ENCODE data around the gene FNIP2.

DNA sequence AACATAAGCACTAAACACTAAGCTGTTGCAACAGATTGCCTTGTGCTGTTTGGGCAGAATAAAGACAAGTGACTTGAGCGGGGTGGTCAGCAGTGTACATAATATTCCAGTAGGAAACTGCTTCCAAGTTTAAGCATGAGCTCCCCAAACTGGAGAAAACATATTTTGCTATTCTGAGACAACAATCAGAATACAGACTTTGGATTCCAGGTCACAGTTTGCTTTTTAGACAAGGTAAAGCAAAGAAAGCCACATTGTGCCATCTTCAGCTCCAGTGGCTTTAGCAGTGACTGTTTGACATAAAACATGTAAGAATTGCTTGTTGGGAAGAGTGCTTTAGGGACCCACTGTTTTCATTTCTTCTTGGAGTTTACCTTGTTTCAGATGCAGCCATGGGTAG lies 136.0 kb downstream of the FNIP2 start:
- TF ChIP-seq, protein P1, sequence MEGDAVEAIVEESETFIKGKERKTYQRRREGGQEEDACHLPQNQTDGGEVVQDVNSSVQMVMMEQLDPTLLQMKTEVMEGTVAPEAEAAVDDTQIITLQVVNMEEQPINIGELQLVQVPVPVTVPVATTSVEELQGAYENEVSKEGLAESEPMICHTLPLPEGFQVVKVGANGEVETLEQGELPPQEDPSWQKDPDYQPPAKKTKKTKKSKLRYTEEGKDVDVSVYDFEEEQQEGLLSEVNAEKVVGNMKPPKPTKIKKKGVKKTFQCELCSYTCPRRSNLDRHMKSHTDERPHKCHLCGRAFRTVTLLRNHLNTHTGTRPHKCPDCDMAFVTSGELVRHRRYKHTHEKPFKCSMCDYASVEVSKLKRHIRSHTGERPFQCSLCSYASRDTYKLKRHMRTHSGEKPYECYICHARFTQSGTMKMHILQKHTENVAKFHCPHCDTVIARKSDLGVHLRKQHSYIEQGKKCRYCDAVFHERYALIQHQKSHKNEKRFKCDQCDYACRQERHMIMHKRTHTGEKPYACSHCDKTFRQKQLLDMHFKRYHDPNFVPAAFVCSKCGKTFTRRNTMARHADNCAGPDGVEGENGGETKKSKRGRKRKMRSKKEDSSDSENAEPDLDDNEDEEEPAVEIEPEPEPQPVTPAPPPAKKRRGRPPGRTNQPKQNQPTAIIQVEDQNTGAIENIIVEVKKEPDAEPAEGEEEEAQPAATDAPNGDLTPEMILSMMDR (IDR thresholded peaks at IDR 0.05): no peak
- TF ChIP-seq POLR2AphosphoS5 (IDR thresholded peaks at IDR 0.05) (no peak), POLR2A (IDR thresholded peaks at IDR 0.05) (no peak)

Measured in prostate gland (tissue), 2 donors.